NOMO-1 treated with dmso at 0.1 percent for 144 hours (cell line): Measurements from ENCODE around the gene CD58.

Source experiments
- DNase-seq: peaks from one replicate; lab custom pipeline; 2025; ENCODE audit not compliant: unreplicated experiment; lab: John Stamatoyannopoulos, UW

Gene CD58

GRCh38 chr1:116511459-116512019 lies 59.3 kb downstream of the CD58 start:
- no peak for DNase-seq

- no peak for DNase-seq
These were observed 60.5 kb downstream of the CD58 start for GRCh38 chr1:116510361-116510760.

- peak; percentile 86 for DNase-seq
These were observed 61.5 kb downstream of the CD58 start for GRCh38 chr1:116508984-116509980.

- DNase-seq = no peak
These were observed 62.5 kb downstream of the CD58 start for GRCh38 chr1:116508085-116508983.

GRCh38 chr1:116507631-116508030 lies 63.2 kb downstream of the CD58 start:
- no peak for DNase-seq

- DNase-seq = no peak
These were observed 64.5 kb downstream of the CD58 start for GRCh38 chr1:116506132-116507004.

GRCh38 chr1:116504308-116505156 lies 66.3 kb downstream of the CD58 start:
- peak; percentile 83 for DNase-seq

- peak; percentile 12 for DNase-seq
These were observed 67.1 kb downstream of the CD58 start for GRCh38 chr1:116503546-116504307.

- DNase-seq = no peak
These were observed 68.0 kb downstream of the CD58 start for GRCh38 chr1:116502671-116503314.

GRCh38 chr1:116501870-116502244 lies 69.0 kb downstream of the CD58 start:
- no peak for DNase-seq

- DNase-seq = no peak
These were observed 69.5 kb downstream of the CD58 start for GRCh38 chr1:116501125-116501869.

GRCh38 chr1:116498789-116499628 lies 71.8 kb downstream of the CD58 start:
- peak; percentile 12 for DNase-seq

- no peak for DNase-seq
These were observed 73.2 kb downstream of the CD58 start for GRCh38 chr1:116497656-116498055.

GRCh38 chr1:116496898-116497297 lies 73.9 kb downstream of the CD58 start:
- no peak for DNase-seq

GRCh38 chr1:116496380-116496779 lies 74.4 kb downstream of the CD58 start:
- no peak for DNase-seq

GRCh38 chr1:116495535-116495934 lies 75.3 kb downstream of the CD58 start:
- DNase-seq = no peak

GRCh38 chr1:116494745-116495144 lies 76.1 kb downstream of the CD58 start:
- DNase-seq = no peak
